ENCODE results near the gene FCHO1. TPM values are rescaled to one million over a fixed set of nuclear protein-coding genes. Genes with fewer than 3 reads are reported as not detected.

The FCHO1 gene
- total and polyA plus RNA-seq, 2 donors (not counting 3 experiments of a cell fraction or from before 2014, with no cell fraction given) = 0.66 to 1.6 TPM

DNA sequence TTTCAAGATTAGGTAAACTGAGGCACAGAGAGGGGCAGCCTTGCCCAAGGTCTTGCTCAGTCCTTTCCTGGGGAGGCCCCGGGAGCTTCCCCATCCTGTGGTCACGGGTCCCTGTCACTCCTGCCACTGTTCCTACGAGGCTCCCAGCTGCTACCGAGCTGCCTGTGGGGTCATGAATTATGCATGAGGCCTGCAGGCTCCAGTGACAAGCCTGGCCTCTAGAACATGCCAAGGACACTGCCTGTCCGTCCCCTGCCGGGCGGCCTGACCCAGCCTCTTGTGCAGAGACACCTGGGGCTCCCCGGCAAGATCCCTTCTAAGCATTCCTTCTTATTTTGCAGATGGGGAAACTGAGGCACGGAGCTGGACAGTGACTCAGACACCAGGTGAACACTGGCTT lies 2.7 kb downstream of the FCHO1 start:
- no peak overlapping the region for H3K27ac ChIP-seq (ENCODE audit: insufficient read depth, low read depth, low read length)
- POLR2A ChIA-PET = interaction anchor here (0.6 kb wide), 2 partner anchors 53 to 273 kb away, joined by 4 to 6 read pairs; no protein-coding TSS in a partner anchor
- H3K4me1 ChIP-seq (ENCODE audit: control insufficient read depth, extremely low read depth, insufficient read depth, low read length) = peaks cover 3% of the 10 kb centered on the region
- DNase-seq (ENCODE audit: low read depth, low spot score) (no peak), FAIRE-seq (no peak)
- no peaks in the 10 kb centered on the region for H3K79me2 ChIP-seq (ENCODE audit: control insufficient read depth, insufficient read depth, low read length)
- intact Hi-C loops (cut with micrococcal nuclease) = no loop called here
- H4K20me1 ChIP-seq (replicated peaks; ENCODE audit: control insufficient read depth, extremely low read depth, insufficient read depth, low read length) = no peaks in the 10 kb centered on the region
- no peak overlapping the region for H3K4me2 ChIP-seq (ENCODE audit: insufficient read depth, low read length)
- peaks cover 0 to 1% of the 10 kb centered on the region in 2 experiments for H3K27me3 ChIP-seq (ENCODE audit: control insufficient read depth in 2 of 2, insufficient read depth in 2 of 2, low read length in 2 of 2)
- H3K9ac ChIP-seq (replicated peaks; ENCODE audit: extremely low read depth, insufficient read depth, low read length) = no peak overlapping the region
- no peak overlapping the region for H3K4me3 ChIP-seq (replicated peaks in 1 of 3; ENCODE audit: insufficient read depth in 1 of 3, low read depth in 1 of 3, low read length in 3 of 3)
- TF ChIP-seq MYC (IDR thresholded peaks at IDR 0.05; ENCODE audit: low read depth, low read length) (no peak), GATA2 (IDR thresholded peaks at IDR 0.05; ENCODE audit: insufficient read depth, insufficient read length, low read depth, low read length) (no peak)
- no peak overlapping the region for H2AFZ ChIP-seq (ENCODE audit: low read depth, low read length)
- no peaks in the 10 kb centered on the region for H3K36me3 ChIP-seq (ENCODE audit: control insufficient read depth in 2 of 2, extremely low read depth in 1 of 2, insufficient read depth in 2 of 2, low read length in 2 of 2)
- CTCF ChIA-PET = interaction anchor here (0.9 to 1.7 kb wide), 4 partner anchors 12 to 30 kb away, joined by 3 to 21 read pairs (median 4); no protein-coding TSS in a partner anchor
- H3K9me1 ChIP-seq (replicated peaks; ENCODE audit: control insufficient read depth, extremely low read depth, insufficient read depth, low read length) = no peaks in the 10 kb centered on the region
- BruUV-seq (replicated peaks) = no TSS peak
- H3K9me3 ChIP-seq (replicated peaks; ENCODE audit: control insufficient read depth, insufficient read depth, low read length) = no peaks in the 10 kb centered on the region
- dilution Hi-C loops (cut with MboI; ENCODE audit: extremely low pct_ligation_motif_present, low sequenced_read_pairs) = no loop called here

DNA sequence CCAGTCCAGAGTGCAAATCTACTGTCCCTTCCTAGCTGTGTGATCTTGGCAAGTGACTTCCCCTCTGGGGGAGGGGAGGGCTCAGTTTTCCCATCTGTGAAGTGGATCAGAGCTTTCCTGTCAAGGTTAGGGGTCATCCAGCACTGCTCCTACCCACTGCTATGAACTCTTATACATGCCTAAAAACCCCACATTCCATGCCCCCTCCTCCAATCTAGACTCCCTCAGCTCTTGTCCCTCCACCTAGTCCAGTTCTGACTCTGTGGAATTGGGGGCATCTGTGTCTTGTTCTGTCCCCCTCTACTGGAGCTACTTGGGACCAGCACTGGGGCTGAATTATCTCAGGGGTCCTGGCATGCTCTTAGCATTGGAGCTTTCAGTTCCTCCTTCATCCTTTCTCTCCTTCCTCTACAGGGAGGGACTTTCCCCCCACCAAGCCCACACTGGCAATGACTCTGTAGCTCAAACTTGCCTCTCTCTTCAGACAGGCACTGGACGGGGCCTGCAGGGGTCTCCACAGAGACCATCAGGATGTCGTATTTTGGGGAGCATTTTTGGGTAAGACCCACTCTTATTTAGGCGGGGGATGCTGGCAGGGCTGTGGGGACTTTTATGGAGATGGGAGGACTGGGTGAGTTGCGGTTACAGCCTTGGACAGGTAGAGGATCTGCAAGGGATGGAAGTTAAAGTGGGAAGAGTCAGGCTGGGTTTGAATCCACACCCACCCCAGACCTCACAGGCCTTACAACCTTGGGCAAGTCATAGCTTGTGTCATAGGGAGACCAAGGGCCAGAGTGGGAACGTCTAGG lies 3.6 kb downstream of the FCHO1 start:
- FAIRE-seq = no peak
- Histone ChIP-seq H3K9ac (replicated peaks; ENCODE audit: extremely low read depth, insufficient read depth, low read length) (no peak overlapping the region), H3K4me1 (ENCODE audit: control insufficient read depth, extremely low read depth, insufficient read depth, low read length) (peaks cover 3% of the 10 kb centered on the region), H3K27me3 (ENCODE audit: control insufficient read depth in 2 of 2, insufficient read depth in 2 of 2, low read length in 2 of 2) (no peaks in the 10 kb centered on the region), H4K20me1 (replicated peaks; ENCODE audit: control insufficient read depth, extremely low read depth, insufficient read depth, low read length) (no peaks in the 10 kb centered on the region), H3K79me2 (ENCODE audit: control insufficient read depth, insufficient read depth, low read length) (no peaks in the 10 kb centered on the region), H3K36me3 (ENCODE audit: control insufficient read depth in 2 of 2, extremely low read depth in 1 of 2, insufficient read depth in 2 of 2, low read length in 2 of 2) (no peaks in the 10 kb centered on the region), H3K4me3 (replicated peaks in 1 of 3; ENCODE audit: insufficient read depth in 1 of 3, low read depth in 1 of 3, low read length in 3 of 3) (no peak overlapping the region), H3K9me1 (replicated peaks; ENCODE audit: control insufficient read depth, extremely low read depth, insufficient read depth, low read length) (no peaks in the 10 kb centered on the region), H3K9me3 (replicated peaks; ENCODE audit: control insufficient read depth, insufficient read depth, low read length) (no peaks in the 10 kb centered on the region), H2AFZ (ENCODE audit: low read depth, low read length) (no peak overlapping the region), H3K4me2 (ENCODE audit: insufficient read depth, low read length) (no peak overlapping the region), H3K27ac (ENCODE audit: insufficient read depth, low read depth, low read length) (no peak overlapping the region)
- no peak for TF ChIP-seq GATA2 (IDR thresholded peaks at IDR 0.05; ENCODE audit: insufficient read depth, insufficient read length, low read depth, low read length)
- no peak for TF ChIP-seq MYC (IDR thresholded peaks at IDR 0.05; ENCODE audit: low read depth, low read length)
- no peak for TF ChIP-seq JUN (IDR thresholded peaks at IDR 0.05; ENCODE audit: borderline replicate concordance, insufficient read depth, insufficient read length, low read depth)
- TF ChIP-seq, protein P1, sequence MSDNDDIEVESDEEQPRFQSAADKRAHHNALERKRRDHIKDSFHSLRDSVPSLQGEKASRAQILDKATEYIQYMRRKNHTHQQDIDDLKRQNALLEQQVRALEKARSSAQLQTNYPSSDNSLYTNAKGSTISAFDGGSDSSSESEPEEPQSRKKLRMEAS (IDR thresholded peaks at IDR 0.05; ENCODE audit: insufficient read depth, insufficient read length) = no peak
- TF ChIP-seq, protein P2, sequence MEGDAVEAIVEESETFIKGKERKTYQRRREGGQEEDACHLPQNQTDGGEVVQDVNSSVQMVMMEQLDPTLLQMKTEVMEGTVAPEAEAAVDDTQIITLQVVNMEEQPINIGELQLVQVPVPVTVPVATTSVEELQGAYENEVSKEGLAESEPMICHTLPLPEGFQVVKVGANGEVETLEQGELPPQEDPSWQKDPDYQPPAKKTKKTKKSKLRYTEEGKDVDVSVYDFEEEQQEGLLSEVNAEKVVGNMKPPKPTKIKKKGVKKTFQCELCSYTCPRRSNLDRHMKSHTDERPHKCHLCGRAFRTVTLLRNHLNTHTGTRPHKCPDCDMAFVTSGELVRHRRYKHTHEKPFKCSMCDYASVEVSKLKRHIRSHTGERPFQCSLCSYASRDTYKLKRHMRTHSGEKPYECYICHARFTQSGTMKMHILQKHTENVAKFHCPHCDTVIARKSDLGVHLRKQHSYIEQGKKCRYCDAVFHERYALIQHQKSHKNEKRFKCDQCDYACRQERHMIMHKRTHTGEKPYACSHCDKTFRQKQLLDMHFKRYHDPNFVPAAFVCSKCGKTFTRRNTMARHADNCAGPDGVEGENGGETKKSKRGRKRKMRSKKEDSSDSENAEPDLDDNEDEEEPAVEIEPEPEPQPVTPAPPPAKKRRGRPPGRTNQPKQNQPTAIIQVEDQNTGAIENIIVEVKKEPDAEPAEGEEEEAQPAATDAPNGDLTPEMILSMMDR (IDR thresholded peaks at IDR 0.05; ENCODE audit: extremely low read depth in 1 of 2, insufficient read depth in 1 of 2, low read depth in 1 of 2, low read length in 2 of 2) = no peak
- no peak for TF ChIP-seq FOS (IDR thresholded peaks at IDR 0.05; ENCODE audit: borderline replicate concordance, insufficient read depth, low read length)
- no peak for TF ChIP-seq EZH2 (IDR thresholded peaks at IDR 0.05; ENCODE audit: borderline replicate concordance, low read depth, low read length, severe bottlenecking)
- TF ChIP-seq POLR2A (IDR thresholded peaks at IDR 0.05; ENCODE audit: low read depth, low read length) = no peak
- TF ChIP-seq POLR2AphosphoS5 (IDR thresholded peaks at IDR 0.05; ENCODE audit: insufficient read depth, low read depth, low read length) = no peak
- CTCF ChIA-PET = interaction anchor here (0.8 to 1.7 kb wide), 5 partner anchors 12 to 95 kb away, joined by 3 to 21 read pairs (median 4); no protein-coding TSS in a partner anchor
- no TSS peak for BruUV-seq (replicated peaks)
- dilution Hi-C loops (cut with MboI; ENCODE audit: extremely low pct_ligation_motif_present, low sequenced_read_pairs) = no loop called here
- POLR2A ChIA-PET = interaction anchor here (0.6 kb wide), 1 partner anchor 274 kb away, joined by 6 read pairs; no protein-coding TSS in a partner anchor
- DNase-seq (ENCODE audit: low read depth, low spot score) = no peak
- intact Hi-C loops (cut with micrococcal nuclease) = no loop called here
